ENCODE measurements around the gene TSHZ1.

Gene TSHZ1

DNA sequence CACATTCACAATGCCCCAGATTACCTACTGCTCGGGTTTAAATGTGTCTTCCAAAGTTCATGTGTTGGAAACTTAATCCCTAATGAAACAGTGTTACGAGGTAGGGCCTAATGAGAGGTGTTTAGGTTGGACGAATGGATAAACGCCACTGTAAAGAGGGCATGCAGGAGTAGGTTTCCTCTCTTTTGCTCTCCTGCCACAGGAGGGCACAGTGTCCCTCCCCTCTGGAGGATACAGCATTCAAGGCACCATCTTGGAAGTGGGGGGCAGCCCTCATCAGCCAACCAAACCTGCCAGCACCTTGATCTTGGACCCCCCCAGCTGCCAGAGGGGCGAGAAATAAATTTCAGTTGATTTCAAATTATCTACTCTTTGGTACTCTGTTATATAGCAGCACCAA is 103.5 kb downstream of the TSHZ1 start:
- DNase-seq (ENCODE audit: low read depth): no peak
- no peak overlapping the region for H3K4me3 ChIP-seq (ENCODE audit: low read depth, low read length)
- TF ChIP-seq, protein P1, sequence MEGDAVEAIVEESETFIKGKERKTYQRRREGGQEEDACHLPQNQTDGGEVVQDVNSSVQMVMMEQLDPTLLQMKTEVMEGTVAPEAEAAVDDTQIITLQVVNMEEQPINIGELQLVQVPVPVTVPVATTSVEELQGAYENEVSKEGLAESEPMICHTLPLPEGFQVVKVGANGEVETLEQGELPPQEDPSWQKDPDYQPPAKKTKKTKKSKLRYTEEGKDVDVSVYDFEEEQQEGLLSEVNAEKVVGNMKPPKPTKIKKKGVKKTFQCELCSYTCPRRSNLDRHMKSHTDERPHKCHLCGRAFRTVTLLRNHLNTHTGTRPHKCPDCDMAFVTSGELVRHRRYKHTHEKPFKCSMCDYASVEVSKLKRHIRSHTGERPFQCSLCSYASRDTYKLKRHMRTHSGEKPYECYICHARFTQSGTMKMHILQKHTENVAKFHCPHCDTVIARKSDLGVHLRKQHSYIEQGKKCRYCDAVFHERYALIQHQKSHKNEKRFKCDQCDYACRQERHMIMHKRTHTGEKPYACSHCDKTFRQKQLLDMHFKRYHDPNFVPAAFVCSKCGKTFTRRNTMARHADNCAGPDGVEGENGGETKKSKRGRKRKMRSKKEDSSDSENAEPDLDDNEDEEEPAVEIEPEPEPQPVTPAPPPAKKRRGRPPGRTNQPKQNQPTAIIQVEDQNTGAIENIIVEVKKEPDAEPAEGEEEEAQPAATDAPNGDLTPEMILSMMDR (IDR thresholded peaks at IDR 0.05; ENCODE audit: low read depth, low read length): no peak
- TF ChIP-seq MYC (IDR thresholded peaks at IDR 0.05; ENCODE audit: low read depth, low read length) (no peak), POLR2A (IDR thresholded peaks at IDR 0.05; ENCODE audit: extremely low read depth, insufficient read length) (no peak)
- TF ChIP-seq, protein P2, sequence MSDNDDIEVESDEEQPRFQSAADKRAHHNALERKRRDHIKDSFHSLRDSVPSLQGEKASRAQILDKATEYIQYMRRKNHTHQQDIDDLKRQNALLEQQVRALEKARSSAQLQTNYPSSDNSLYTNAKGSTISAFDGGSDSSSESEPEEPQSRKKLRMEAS (IDR thresholded peaks at IDR 0.05; ENCODE audit: low read depth, low read length): no peak

DNA sequence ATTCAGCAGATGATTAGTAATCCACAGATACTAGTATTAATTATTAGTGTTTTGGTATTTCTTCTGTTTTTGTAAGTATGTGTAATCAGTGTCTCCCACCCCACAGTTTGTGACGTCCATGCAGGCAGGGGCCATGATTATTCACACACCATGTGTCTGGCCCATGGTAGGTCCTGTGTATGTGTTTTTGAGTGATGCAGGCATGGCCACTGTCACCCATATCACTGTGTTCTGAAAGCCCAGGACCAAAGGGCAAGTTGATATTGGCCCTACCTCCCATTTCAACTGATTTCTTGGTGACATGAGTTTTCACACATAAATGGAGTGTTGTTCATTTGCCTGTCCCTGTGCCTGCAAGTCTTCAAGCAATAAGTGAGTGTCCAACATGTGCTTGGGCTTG is 104.0 kb downstream of the TSHZ1 start:
- no peak overlapping the region for H3K4me3 ChIP-seq (ENCODE audit: low read depth, low read length)
- TF ChIP-seq POLR2A (IDR thresholded peaks at IDR 0.05; ENCODE audit: extremely low read depth, insufficient read length) (no peak), MYC (IDR thresholded peaks at IDR 0.05; ENCODE audit: low read depth, low read length) (no peak)
- TF ChIP-seq, protein P1 (IDR thresholded peaks at IDR 0.05; ENCODE audit: low read depth, low read length): no peak
- TF ChIP-seq, protein P2 (IDR thresholded peaks at IDR 0.05; ENCODE audit: low read depth, low read length): no peak
- no peak for DNase-seq (ENCODE audit: low read depth)

DNA sequence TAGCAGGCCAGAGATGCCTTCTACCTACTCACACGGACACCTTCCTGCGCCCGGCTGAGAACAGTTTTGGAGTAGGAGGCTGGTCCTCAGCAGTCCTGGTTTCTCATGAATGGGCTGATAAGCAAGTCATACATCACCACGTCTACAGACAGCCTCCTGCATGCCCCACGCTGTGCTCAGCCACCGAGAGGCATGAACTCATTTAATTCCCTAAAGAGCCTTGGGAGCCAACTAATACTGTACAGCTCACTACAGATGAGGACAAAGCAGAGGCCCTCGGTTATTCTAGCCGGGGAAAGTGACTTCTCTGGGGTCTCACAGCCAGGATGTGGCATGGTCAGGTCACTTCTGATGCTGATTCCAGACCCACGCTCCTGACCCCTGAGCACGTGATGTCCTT is 105.6 kb downstream of the TSHZ1 start:
- TF ChIP-seq MYC (IDR thresholded peaks at IDR 0.05; ENCODE audit: low read depth, low read length): no peak
- TF ChIP-seq POLR2A (IDR thresholded peaks at IDR 0.05; ENCODE audit: extremely low read depth, insufficient read length): no peak
- TF ChIP-seq, protein P1 (IDR thresholded peaks at IDR 0.05; ENCODE audit: low read depth, low read length): no peak
- TF ChIP-seq, protein P2 (IDR thresholded peaks at IDR 0.05; ENCODE audit: low read depth, low read length): no peak

DNA sequence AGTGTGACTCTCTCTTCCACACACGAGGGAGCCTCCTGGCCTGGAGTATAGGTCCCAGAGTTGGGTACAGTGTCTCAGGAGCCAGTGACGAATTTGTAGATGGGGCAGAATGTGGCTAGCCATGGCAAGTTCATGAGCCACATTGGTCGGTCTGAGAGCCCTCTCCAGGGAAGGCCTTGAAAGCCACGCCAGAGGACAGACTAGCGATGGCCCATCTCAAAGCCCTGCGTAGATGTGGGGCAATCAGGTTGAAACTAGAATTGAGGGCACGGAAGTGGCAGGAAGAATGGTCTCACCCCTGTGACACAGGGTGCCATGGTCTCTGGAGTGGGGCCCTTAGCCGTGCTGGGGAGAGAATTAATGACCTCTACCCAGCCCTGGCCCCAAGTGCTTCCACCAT is 106.2 kb downstream of the TSHZ1 start:
- H3K4me3 ChIP-seq (ENCODE audit: low read depth, low read length): no peak overlapping the region
- TF ChIP-seq POLR2A (IDR thresholded peaks at IDR 0.05; ENCODE audit: extremely low read depth, insufficient read length) (no peak), MYC (IDR thresholded peaks at IDR 0.05; ENCODE audit: low read depth, low read length) (no peak)
- TF ChIP-seq, protein P2 (IDR thresholded peaks at IDR 0.05; ENCODE audit: low read depth, low read length): no peak
- TF ChIP-seq, protein P1 (IDR thresholded peaks at IDR 0.05; ENCODE audit: low read depth, low read length): no peak

More for the DNA sequence above, 105.6 kb downstream of the TSHZ1 start:
- H3K4me3 ChIP-seq (ENCODE audit: low read depth, low read length): no peak overlapping the region
- no peak for DNase-seq (ENCODE audit: low read depth)

DNA sequence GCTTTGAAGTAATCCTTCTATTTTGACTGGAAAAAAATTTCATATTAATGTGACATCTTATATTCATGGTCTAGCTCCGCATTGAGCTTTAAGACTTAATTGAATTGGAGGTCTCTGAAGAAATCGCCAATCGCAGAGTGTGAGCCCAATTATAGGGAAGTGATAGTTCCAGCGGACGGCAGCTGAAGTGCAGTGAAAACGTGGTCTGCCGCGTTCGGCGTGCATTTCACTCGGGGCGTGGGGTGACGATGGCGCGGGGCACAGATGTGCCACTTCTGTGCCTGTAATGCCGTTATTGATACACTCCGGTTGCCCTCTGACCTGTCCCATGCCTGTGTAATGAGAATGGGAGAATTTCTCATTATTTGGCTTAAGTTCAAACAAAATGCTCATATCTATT is 106.7 kb downstream of the TSHZ1 start:
- DNase-seq (ENCODE audit: low read depth): no peak
- no peak overlapping the region for H3K4me3 ChIP-seq (ENCODE audit: low read depth, low read length)
- TF ChIP-seq, protein P1 (IDR thresholded peaks at IDR 0.05; ENCODE audit: low read depth, low read length): no peak
- TF ChIP-seq, protein P2 (IDR thresholded peaks at IDR 0.05; ENCODE audit: low read depth, low read length): no peak
- TF ChIP-seq POLR2A (IDR thresholded peaks at IDR 0.05; ENCODE audit: extremely low read depth, insufficient read length) (no peak), MYC (IDR thresholded peaks at IDR 0.05; ENCODE audit: low read depth, low read length) (no peak)

More for the DNA sequence above, 106.2 kb downstream of the TSHZ1 start:
- no peak for DNase-seq (ENCODE audit: low read depth)
